Measurements from ENCODE around the gene ATG9A.

DNA sequence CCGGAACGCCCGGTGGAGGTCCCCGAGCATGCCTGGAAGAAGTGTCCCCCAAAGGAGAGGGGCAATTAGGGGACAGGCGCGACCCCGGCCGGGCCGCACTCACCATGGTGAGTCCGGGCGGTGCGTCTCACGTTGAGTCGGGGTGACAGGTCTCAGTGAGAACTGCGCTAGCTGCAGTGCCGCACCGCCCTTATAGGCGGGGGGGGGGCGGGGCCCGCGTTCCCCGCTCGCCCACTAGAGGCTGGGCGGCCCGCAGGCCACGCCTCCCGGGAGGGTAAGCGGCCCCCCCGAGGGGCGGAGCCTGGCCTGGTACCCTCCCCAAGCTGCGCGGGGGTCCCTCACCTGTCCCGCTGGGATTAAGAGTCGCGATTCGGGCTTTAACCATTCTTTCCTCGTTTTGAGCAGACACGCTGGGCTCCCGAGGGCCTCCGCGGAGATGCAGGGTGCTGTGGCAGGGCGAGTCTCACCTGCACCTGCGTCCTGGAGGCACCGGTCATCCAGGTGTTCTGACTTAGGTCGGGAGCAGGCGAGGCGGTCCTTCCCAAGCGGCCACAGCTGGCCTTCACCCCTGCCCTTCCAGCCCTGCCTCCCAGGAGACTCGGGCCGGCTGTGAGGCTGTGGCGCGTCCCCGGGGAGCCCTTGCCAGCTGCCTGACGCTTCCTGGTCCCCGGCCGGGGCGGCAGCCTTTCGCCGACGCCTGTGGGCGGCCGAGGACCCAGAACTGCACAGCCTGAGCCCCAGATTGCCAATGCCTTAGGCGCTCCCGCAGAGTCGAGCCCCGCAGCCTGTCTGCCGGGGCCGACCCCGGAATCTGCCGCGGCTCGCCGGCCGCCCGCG is 24.5 kb upstream of the ATG9A start, which contains the start of gene TUBA4A:
- peak in 3 of 5 experiments; percentile 12 to 46 (median 41) for TF ChIP-seq CTCF (IDR thresholded peaks at IDR 0.05)
- peak; percentile 68 to 91 for TF ChIP-seq POLR2A (IDR thresholded peaks at IDR 0.05)
- TF ChIP-seq EP300 (IDR thresholded peaks at IDR 0.05), result peak; percentile 55 to 90
